Osteoblast (primary cell): ENCODE results near the gene CEP170. TPM values are rescaled to one million over a fixed set of nuclear protein-coding genes. Genes with fewer than 3 reads are reported as not detected.

Source experiments
- DNase-seq: peaks from one replicate; pipeline ENCODE4 v3.0.0; 2011; ENCODE audit warnings: low spot score, mixed read lengths; ENCODE audit not compliant: insufficient read length; ENCODE audit errors: missing footprints
- H2AFZ ChIP-seq: 2 replicates; pipeline ENCODE4 v1.6.0; 2011; ENCODE audit warnings: mild to moderate bottlenecking, low read length
- H3K27ac ChIP-seq: 2 replicates; pipeline ENCODE4 v1.5.1; 2011; ENCODE audit warnings: mild to moderate bottlenecking, low read depth, low read length, moderate library complexity
- H3K27me3 ChIP-seq: 2 replicates; pipeline ENCODE4 v1.6.0; 2012; ENCODE audit warnings: mild to moderate bottlenecking, control low read depth, inconsistent platforms, low read length, moderate library complexity; ENCODE audit not compliant: insufficient read depth
- H3K36me3 ChIP-seq: 2 replicates; pipeline ENCODE4 v1.5.1; 2011; ENCODE audit warnings: mild to moderate bottlenecking, low read length, control low read depth, moderate library complexity; ENCODE audit not compliant: insufficient read depth
- H3K4me1 ChIP-seq: 2 replicates; pipeline ENCODE4 v1.5.1; 2011; ENCODE audit warnings: mild to moderate bottlenecking, low read length, control low read depth, moderate library complexity; ENCODE audit not compliant: insufficient read depth
- H3K4me2 ChIP-seq: 2 replicates; pipeline ENCODE4 v1.6.0; 2011; ENCODE audit warnings: mild to moderate bottlenecking, low read length; ENCODE audit not compliant: insufficient read depth
- H3K4me3 ChIP-seq: fragments of 200-600 bp; sonication (generic); 3 replicates; pipeline ENCODE4 v1.5.1; 2012; ENCODE audit warnings: mild to moderate bottlenecking, low read length, inconsistent platforms; ENCODE audit not compliant: insufficient read depth
- H3K79me2 ChIP-seq: 2 replicates; pipeline ENCODE4 v1.6.0; 2012; ENCODE audit warnings: mild to moderate bottlenecking, low read length, control low read depth, inconsistent platforms; ENCODE audit not compliant: insufficient read depth
- H3K9me3 ChIP-seq: 2 replicates; pipeline ENCODE4 v1.5.1; 2011; ENCODE audit warnings: low read depth, low read length, control low read depth
- H4K20me1 ChIP-seq: 2 replicates; pipeline ENCODE4 v1.6.0; 2012; ENCODE audit warnings: mild to moderate bottlenecking, low read length, control low read depth; ENCODE audit not compliant: insufficient read depth
- CTCF ChIP-seq: IDR thresholded peaks from 2 replicates; pipeline ENCODE4 v1.5.1; 2011; ENCODE audit warnings: mild to moderate bottlenecking, low read depth, low read length, moderate library complexity; ENCODE audit errors: extremely low read depth
- total RNA-seq: library from RNA; depleted of rRNA; stranded (reverse); fragments of >200 nt; gene quantifications from 2 replicates; pipeline ENCODE4 v1.2.3, GENCODE V29; 2012

CEP170 gene
- total RNA-seq, 1 donor = 90.5 TPM

- peaks cover 11% of the 10 kb centered on the region for H3K4me1 ChIP-seq
- H3K4me2 ChIP-seq = no peak overlapping the region
- peaks cover 23% of the 10 kb centered on the region for H3K36me3 ChIP-seq
- TF ChIP-seq CTCF = no peak
- DNase-seq = no peak
- H4K20me1 ChIP-seq = no peaks in the 10 kb centered on the region
- H3K27ac ChIP-seq = no peak overlapping the region
- H2AFZ ChIP-seq = no peak overlapping the region
- H3K79me2 ChIP-seq = peaks cover 30% of the 10 kb centered on the region
- H3K27me3 ChIP-seq = no peaks in the 10 kb centered on the region
- no peaks in the 10 kb centered on the region for H3K9me3 ChIP-seq
- no peak overlapping the region for H3K4me3 ChIP-seq
Measured at GRCh38 chr1:243280571-243281129, 25.6 kb upstream of the CEP170 start.

GRCh38 chr1:243275316-243275715, 20.2 kb upstream of the CEP170 start:
- Histone ChIP-seq H3K4me1 (peaks cover 11% of the 10 kb centered on the region), H3K4me2 (no peak overlapping the region), H3K36me3 (peaks cover 39% of the 10 kb centered on the region), H3K79me2 (peaks cover 30% of the 10 kb centered on the region), H3K27me3 (no peaks in the 10 kb centered on the region), H3K4me3 (no peak overlapping the region), H4K20me1 (no peaks in the 10 kb centered on the region), H3K9me3 (no peaks in the 10 kb centered on the region), H2AFZ (no peak overlapping the region), H3K27ac (no peak overlapping the region)
- TF ChIP-seq CTCF = no peak
- DNase-seq = no peak

GRCh38 chr1:243273945-243274344, 18.9 kb upstream of the CEP170 start:
- Histone ChIP-seq H3K79me2 (peaks cover 34% of the 10 kb centered on the region), H3K27ac (no peak overlapping the region), H3K36me3 (peaks cover 33% of the 10 kb centered on the region), H3K4me2 (no peak overlapping the region), H3K9me3 (no peaks in the 10 kb centered on the region), H3K4me3 (no peak overlapping the region), H4K20me1 (no peaks in the 10 kb centered on the region), H2AFZ (no peak overlapping the region), H3K27me3 (no peaks in the 10 kb centered on the region), H3K4me1 (peaks cover 25% of the 10 kb centered on the region)
- DNase-seq = no peak
- TF ChIP-seq CTCF = no peak

- no peak for TF ChIP-seq CTCF
- no peak overlapping the region for H3K27ac ChIP-seq
- DNase-seq = no peak
Measured at GRCh38 chr1:243273506-243273905, 18.4 kb upstream of the CEP170 start.

More at GRCh38 chr1:243273506-243273905, 18.4 kb upstream of the CEP170 start:
- H3K4me2 ChIP-seq = no peak overlapping the region
- no peak overlapping the region for H3K4me3 ChIP-seq
- no peaks in the 10 kb centered on the region for H4K20me1 ChIP-seq
- H3K4me1 ChIP-seq = peaks cover 29% of the 10 kb centered on the region
- H3K9me3 ChIP-seq = no peaks in the 10 kb centered on the region
- peaks cover 31% of the 10 kb centered on the region for H3K36me3 ChIP-seq
- no peaks in the 10 kb centered on the region for H3K27me3 ChIP-seq
- H2AFZ ChIP-seq = no peak overlapping the region
- H3K79me2 ChIP-seq = peaks cover 33% of the 10 kb centered on the region
